HG03025 (cell line): ENCODE measurements around the gene KRT2.

Experiments used
- ATAC-seq: cut with Tn5 transposase; IDR thresholded peaks from one replicate; pipeline ENCODE4 v1.9.1; 2021; ENCODE audit warnings: mild to moderate bottlenecking, moderate library complexity; ENCODE audit not compliant: unreplicated experiment, low FRiP score

KRT2 gene

GRCh38 chr12:52622349-52622748 lies 29.7 kb downstream of the KRT2 start:
- no peak for ATAC-seq

DNA sequence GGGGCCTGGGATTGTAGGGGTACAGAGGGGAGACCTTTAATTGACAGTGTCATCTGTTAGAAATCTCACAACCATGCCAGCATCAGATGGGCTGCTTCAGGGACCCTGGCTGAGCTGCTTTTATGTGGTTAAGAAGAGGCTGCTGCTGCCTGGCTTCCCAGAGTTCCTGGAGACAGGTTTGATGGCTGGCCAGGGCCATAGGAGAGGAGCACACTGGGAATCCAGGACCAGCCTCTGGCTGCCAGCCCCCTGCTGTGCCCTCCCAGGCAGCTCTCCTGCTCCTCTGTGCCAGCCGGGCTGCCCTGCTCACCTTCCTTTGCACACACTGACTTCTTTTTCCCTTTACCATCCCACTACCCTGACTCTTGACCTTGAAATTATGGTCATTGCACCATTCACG lies 33.1 kb downstream of the KRT2 start:
- no peak for ATAC-seq

DNA sequence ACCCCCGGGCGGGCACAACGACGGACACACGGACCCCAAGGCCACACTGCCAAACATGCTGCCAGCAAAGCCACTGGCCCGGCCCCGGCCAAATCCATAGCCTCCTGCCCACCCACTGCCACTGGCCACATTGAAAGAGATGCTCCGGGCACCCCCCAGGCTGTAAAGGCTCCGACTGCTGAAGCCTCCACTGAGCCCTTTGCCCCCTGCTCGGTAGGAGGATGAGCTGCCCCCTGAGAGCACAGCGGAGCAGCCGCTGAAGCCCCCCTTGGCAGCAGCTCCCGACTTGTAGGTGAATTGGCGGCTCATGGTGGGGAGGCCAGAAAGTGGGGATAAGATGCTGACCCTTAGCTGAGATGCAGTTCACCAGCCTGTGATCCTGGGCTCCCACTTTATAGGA lies 33.8 kb downstream of the KRT2 start, which contains the start of gene KRT73:
TSS of gene KRT73 (minus strand) at position 344 of the 400 bp plus-strand sequence. CDS start at position 309, 35 bp downstream.
- no peak for ATAC-seq

DNA sequence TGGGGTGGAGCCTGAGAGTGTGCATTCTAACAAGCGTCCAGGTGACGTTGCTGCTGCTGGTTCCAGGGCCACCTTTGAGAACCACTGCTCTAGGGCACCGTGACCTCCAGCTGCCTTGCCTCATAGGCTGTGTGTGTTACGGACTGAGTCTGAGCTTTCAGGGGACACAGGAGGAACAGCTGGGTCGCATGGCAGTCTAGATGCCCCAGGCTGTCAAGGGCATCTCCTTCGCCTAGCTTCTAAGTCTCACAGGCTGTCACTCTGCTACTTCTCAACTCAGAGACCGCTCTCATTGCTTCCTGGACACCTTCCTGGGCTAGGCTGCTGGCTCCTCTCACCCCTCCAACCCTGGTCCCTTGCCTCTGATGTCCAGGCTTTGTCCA lies 34.6 kb downstream of the KRT2 start:
- ATAC-seq, result no peak

DNA sequence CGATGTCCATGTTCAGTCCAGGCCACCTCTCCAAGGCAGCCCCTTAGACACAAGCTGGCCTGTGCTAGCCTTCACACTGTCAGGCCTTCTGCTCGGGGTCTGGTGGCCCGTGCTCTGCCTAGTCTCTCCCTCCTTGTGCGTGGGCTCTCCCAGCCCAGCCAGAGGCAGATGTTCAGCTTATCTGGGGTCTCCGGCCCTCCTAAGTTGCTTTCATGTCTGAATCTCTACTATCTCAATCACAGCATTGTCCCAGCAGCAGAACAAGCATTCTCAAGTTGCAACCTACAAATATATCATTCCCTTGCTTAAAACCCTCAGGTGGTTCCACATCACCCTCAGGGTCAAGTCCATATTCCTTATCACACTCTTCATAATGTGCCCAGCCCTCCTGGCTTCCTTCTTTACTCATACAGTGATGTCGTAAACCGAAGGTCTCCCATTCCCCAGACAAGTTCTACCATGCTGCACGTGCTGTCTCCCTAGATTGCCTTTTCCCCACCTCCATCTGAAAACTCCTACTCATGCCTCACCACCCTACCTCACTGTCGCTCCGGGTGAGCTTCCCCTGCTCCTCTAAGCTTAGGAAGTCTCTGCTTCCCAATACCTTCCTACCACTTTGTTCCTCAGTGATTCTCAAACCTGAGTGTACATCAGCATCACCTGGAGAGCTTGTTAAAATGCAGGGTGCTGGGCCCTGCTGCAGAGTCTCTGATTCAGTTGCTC lies 35.2 kb downstream of the KRT2 start:
- no peak for ATAC-seq

DNA sequence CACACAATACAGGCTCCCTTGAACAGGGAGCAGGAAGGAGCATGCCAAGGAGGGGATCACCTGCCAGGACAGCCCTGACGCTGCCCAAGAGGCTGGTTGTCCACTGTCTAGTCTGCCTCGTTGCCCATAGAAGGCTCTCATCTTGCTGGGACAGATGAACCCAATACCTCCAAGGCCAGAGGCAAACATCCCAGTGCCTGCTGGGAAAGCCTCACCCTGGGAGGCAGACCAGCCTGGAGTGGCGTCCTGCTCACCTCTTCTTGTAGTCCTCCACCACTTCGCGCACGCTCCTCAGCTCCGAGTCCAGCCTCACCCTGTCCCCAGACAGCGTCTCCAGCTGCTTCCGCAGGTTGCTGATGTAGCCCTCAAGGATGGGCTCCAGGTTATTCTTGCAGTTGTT lies 36.1 kb downstream of the KRT2 start:
- no peak for ATAC-seq

DNA sequence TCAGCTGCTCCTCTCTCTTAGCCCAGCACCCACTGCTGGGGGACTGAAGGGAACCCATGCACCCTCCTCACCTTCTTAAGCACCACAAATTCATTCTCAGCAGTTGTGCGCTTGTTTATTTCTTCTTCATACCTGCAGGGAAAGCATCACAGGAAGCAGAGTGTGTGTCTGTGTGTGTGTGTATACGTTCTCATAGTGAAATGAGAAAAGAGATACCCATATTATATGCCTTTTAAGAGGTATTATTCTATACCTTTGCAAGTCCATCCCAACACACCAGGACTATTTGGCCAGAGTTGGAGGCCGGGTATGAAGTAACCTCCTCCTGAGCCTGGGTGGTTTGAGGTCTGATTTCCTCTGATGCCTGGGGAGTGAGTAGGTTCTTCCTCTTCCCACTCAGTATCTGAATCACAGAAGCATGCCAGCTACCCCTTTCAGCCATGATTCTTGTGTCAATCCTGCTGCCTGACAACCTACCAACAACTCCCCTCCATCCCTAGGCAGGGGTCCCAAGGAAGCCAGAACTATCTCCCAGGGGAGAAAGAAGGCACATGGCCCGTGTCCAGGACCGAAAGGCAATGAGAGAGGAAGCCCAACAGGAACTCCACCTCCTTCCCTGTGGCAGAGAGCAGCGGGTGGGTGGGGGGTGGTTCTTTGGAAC lies 36.7 kb downstream of the KRT2 start:
- no peak for ATAC-seq

DNA sequence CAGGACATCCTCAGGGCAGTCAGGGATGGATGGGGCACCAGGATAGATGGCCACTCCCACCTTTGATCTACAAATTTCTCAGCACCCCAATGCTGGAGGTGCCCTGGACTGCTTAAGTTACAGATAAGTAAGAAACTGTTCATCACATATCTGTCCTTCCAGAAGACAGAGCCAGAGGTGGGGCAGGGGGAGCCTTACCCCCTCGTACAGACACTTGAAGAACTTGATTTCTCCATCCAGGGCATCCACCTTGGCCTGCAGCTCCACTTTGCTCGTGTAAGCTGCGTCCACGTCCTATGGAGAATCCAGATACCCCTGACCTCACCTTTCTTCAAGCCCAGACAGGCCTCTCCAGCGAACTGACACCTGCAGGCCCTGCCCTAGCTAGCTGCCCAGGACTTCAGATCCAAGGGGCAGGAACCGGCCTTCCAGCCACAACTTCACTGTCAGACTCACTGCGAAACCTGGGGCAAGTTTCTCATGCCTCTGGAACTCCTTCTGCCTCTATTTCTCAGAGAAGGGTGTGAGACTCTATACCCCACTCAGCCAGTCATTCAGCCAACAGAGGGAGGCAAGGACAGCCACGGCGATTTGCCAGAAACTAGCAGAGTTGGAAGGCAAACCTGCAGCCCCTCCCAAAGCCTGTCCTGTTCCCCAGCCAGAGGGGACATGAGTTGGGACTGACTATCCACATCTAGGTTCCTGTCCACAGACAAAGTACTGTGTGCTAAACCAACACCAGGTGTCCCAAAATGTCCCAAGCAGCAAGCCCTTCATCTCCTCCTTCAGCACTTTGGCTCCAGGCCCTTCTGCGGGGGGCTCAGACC lies 37.4 kb downstream of the KRT2 start:
- no peak for ATAC-seq

- ATAC-seq, result no peak
These were observed 38.5 kb downstream of the KRT2 start for GRCh38 chr12:52613384-52614030.

- no peak for ATAC-seq
These were observed 39.3 kb downstream of the KRT2 start for GRCh38 chr12:52612431-52613383.

DNA sequence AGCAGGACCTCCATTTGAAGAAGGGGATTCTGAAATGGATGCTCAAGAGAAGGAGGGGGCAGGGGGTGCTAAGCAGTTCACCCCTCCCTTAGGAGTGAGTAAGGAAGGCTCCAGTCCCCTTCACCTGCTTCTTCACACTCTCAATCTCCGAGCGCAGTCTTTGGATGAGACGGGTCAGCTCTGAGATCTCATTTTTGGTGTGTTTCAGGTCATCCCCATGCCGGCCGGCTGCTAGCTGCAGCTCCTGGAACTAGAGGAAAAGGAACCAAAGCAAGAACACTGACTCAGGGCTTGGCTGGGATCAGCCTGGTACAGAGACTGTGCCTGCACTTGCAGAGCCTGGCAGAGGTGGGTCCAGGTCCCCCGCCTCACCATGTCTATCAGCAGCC lies 40.9 kb downstream of the KRT2 start:
- no peak for ATAC-seq

GRCh38 chr12:52608826-52609630 lies 43.0 kb downstream of the KRT2 start:
- ATAC-seq, result no peak

DNA sequence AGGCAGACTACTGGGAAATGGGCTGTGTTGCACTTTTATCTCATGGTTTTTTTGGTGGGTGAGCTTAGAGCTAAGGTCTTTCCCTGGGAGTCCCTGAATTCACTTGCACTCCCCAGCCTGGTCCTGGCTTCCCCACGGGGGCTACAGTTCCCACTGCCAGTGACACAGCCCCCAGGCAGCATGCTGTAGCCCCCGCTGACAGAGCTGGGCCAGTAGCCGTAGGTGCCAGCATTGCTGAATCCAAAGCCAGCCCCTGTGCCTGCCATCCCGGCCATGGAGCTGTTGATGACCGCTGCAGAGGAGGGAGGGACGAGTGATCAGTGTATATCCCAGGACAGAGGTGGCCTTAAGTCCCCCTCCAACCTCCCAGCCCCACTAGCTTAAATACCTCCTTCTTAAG lies 43.9 kb downstream of the KRT2 start:
- no peak for ATAC-seq

DNA sequence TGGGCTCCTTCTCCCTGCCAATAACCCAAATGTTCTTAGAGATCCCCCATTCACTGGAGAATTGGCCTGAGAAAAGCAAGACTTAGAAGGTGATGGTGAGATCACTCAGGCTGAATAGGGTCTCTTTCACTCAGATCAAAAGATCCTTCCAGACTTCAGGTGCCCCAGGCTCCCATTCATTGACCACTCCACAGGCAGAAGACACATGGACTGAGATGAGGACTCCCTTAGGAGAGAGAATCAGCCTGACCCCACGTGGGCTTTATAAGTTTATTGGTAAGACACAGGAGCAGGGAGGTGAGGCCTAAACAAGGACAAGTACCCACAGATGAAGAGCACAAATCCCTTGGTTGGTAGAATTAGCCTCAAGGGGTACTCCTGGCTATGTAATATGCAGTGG lies 44.7 kb downstream of the KRT2 start:
- ATAC-seq, result no peak

DNA sequence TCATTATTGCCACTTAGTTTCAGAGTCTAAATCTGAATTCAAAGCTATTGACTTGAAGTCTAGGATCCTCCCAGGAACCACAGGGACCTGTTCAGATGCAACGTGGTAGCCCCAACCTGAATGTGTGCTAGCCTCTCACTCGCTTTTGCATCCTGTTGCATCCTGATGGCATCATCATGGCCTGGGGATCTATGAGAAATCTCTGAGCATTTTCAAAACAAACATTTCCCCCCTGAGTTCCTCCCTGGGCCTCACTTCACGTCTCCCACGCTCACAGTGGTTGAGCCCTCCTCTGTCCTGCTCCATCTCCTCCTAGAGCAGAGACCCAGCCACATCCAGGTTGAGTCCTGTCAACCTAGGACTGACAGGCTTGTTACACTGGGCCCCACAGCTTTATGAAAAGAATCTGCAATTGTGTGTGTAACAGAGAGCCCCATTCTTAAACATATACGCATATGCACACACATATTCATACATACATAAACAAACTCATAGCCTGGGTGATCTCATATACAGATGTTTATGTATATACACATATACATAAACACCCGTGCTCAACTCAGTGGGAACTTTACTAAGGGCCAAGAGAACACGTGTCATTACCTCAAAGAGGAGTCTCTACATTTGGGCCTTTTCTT lies 45.3 kb downstream of the KRT2 start:
- no peak for ATAC-seq

GRCh38 chr12:52606096-52606495 lies 45.9 kb downstream of the KRT2 start:
- no peak for ATAC-seq

DNA sequence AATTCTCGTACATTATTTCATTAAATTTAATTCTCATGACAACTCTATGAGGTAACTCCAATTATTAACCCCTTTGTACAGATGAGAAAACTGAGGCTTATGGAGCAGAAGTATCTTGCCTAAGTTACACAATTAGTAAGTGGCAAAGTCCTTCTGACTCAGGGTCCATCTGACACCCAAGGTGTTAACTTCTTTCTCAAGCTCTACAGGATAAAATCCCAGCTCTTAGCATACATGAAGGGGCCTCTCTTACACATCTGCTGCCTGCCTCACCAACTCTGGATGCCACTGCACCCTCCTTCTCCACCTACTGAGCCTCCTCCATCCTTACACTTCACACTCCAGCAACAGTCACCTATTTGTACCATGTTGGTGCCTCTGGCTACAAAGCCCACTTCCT lies 46.5 kb downstream of the KRT2 start:
- no peak for ATAC-seq

- no peak for ATAC-seq
These were observed 47.2 kb downstream of the KRT2 start for GRCh38 chr12:52604859-52605258.

DNA sequence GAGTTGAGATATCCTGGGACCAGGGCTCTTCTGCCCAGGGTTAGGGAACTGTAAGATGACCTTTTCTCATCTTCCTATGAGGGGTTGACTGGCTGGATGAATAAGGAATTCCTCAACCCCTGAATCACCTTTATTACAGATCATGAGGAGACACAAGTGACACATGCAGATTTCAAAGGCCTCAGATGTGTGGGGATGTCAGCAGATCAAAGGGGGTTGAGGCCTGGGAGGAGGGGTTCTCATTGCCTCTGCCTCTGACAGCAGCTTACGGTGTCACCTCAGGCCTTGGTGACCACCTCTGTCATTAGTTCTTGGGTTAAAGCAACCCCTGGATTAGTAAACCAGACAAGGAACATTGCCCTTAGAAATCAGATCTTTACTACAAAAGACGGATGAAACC lies 48.7 kb downstream of the KRT2 start:
- no peak for ATAC-seq
